DND-41 (cell line): ENCODE results near the gene VPS18.

Source experiments
- ATAC-seq: fragments of 200-7000 bp; cut with Tn5 transposase; 3 replicates; pipeline ENCODE4 v1.9.1; 2021; ENCODE audit warnings: low read depth; ENCODE audit not compliant: insufficient read depth
- DNase-seq: peaks from one replicate; pipeline ENCODE4 v3.0.0-alpha.2; 2020
- H2AFZ ChIP-seq: 2 replicates; pipeline ENCODE4 v1.6.0; 2012; ENCODE audit warnings: low read depth, low read length
- H3K27ac ChIP-seq: 2 replicates; pipeline ENCODE4 v1.5.1; 2012; ENCODE audit warnings: low read length, inconsistent platforms
- H3K27me3 ChIP-seq: fragments of 200-600 bp; sonication (generic); 2 replicates; pipeline ENCODE4 v1.6.0; 2012; ENCODE audit warnings: low read length, mild to moderate bottlenecking, inconsistent platforms; ENCODE audit not compliant: insufficient read depth, poor library complexity
- H3K36me3 ChIP-seq: 2 replicates; pipeline ENCODE4 v1.5.1; 2012; ENCODE audit warnings: low read length, inconsistent platforms; ENCODE audit not compliant: insufficient read depth
- H3K4me1 ChIP-seq: 2 replicates; pipeline ENCODE4 v1.5.1; 2012; ENCODE audit warnings: mild to moderate bottlenecking, low read length; ENCODE audit not compliant: insufficient read depth
- H3K4me2 ChIP-seq: 2 replicates; pipeline ENCODE4 v1.6.0; 2012; ENCODE audit warnings: mild to moderate bottlenecking, moderate library complexity, low read length, inconsistent platforms; ENCODE audit not compliant: insufficient read depth
- H3K4me3 ChIP-seq, 2 experiments: fragments of 200-600 bp in 1 of 2; shearing (Covaris generic) in 1 of 2; 2 replicates each; pipeline ENCODE4 v1.5.1; 2012 to 2016; ENCODE audit warnings: inconsistent platforms in 2 of 2, low read length in 2 of 2, mild to moderate bottlenecking in 2 of 2, low read depth in 1 of 2, moderate library complexity in 1 of 2
- H3K79me2 ChIP-seq: 2 replicates; pipeline ENCODE4 v1.6.0; 2012; ENCODE audit warnings: low read length, inconsistent platforms; ENCODE audit not compliant: insufficient read depth
- H3K9ac ChIP-seq: 2 replicates; pipeline ENCODE4 v1.6.0; 2012; ENCODE audit warnings: low read depth, mild to moderate bottlenecking, inconsistent platforms, low read length, moderate library complexity
- H3K9me3 ChIP-seq: 2 replicates; pipeline ENCODE4 v1.5.1; 2012; ENCODE audit warnings: low read length, moderate library complexity, mild to moderate bottlenecking, inconsistent platforms; ENCODE audit not compliant: insufficient read depth, severe bottlenecking
- H4K20me1 ChIP-seq: 2 replicates; pipeline ENCODE4 v1.6.0; 2012; ENCODE audit warnings: low read length; ENCODE audit not compliant: insufficient read depth
- EZH2 ChIP-seq: IDR thresholded peaks from 3 replicates; pipeline ENCODE4 v1.6.1; 2012; ENCODE audit warnings: borderline replicate concordance, low read depth, mild to moderate bottlenecking, moderate library complexity, low read length, inconsistent platforms; ENCODE audit not compliant: severe bottlenecking
- TF ChIP-seq, protein P1 (sequence below): IDR thresholded peaks from 2 replicates; pipeline ENCODE4 v1.5.1; 2012; ENCODE audit warnings: borderline replicate concordance, low read length, moderate library complexity, mild to moderate bottlenecking; ENCODE audit not compliant: poor library complexity, severe bottlenecking; ENCODE audit errors: extremely low read depth

The VPS18 gene

DNA sequence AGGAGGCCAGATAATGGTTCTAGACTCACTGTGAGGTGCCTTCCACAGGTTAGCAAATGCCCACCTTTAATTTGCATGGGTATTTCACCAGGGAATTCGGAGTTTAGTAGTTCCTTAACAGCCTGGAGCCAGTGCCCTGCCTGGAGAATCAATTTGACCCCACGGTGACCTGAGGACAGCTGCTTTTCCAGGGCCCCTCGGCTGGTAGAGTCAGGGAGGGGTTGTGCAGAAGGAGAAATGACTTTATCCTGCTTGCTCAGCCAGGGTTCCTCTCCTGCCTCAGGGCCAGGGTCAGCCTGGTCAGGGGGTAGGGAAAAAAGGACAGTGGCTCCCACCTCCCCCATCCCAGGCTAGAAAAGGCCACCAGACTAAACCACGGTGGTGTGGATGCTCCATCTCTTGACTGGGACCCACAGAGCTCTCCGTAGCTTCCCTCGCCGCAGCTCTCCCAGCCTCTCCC is 46.8 kb downstream of the VPS18 start:
- DNase-seq (no peak), ATAC-seq (no peak)
- Histone ChIP-seq H2AFZ (peak overlapping the region; percentile 91; the same call in 1 of the 2 replicates), H3K4me1 (peaks cover 32% of the 10 kb centered on the region), H3K27me3 (no peaks in the 10 kb centered on the region), H3K27ac (no peak overlapping the region), H3K9me3 (no peaks in the 10 kb centered on the region), H3K36me3 (no peaks in the 10 kb centered on the region), H4K20me1 (peaks cover 3% of the 10 kb centered on the region), H3K4me3 (peak overlapping the region in 1 of 2 experiments; percentile 89; a peak in 2 of 4 replicates), H3K9ac (peak overlapping the region; percentile 67), H3K4me2 (peak overlapping the region; percentile 99), H3K79me2 (no peaks in the 10 kb centered on the region)
- no peak for TF ChIP-seq EZH2
- TF ChIP-seq, protein P1, sequence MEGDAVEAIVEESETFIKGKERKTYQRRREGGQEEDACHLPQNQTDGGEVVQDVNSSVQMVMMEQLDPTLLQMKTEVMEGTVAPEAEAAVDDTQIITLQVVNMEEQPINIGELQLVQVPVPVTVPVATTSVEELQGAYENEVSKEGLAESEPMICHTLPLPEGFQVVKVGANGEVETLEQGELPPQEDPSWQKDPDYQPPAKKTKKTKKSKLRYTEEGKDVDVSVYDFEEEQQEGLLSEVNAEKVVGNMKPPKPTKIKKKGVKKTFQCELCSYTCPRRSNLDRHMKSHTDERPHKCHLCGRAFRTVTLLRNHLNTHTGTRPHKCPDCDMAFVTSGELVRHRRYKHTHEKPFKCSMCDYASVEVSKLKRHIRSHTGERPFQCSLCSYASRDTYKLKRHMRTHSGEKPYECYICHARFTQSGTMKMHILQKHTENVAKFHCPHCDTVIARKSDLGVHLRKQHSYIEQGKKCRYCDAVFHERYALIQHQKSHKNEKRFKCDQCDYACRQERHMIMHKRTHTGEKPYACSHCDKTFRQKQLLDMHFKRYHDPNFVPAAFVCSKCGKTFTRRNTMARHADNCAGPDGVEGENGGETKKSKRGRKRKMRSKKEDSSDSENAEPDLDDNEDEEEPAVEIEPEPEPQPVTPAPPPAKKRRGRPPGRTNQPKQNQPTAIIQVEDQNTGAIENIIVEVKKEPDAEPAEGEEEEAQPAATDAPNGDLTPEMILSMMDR, result no peak

DNA sequence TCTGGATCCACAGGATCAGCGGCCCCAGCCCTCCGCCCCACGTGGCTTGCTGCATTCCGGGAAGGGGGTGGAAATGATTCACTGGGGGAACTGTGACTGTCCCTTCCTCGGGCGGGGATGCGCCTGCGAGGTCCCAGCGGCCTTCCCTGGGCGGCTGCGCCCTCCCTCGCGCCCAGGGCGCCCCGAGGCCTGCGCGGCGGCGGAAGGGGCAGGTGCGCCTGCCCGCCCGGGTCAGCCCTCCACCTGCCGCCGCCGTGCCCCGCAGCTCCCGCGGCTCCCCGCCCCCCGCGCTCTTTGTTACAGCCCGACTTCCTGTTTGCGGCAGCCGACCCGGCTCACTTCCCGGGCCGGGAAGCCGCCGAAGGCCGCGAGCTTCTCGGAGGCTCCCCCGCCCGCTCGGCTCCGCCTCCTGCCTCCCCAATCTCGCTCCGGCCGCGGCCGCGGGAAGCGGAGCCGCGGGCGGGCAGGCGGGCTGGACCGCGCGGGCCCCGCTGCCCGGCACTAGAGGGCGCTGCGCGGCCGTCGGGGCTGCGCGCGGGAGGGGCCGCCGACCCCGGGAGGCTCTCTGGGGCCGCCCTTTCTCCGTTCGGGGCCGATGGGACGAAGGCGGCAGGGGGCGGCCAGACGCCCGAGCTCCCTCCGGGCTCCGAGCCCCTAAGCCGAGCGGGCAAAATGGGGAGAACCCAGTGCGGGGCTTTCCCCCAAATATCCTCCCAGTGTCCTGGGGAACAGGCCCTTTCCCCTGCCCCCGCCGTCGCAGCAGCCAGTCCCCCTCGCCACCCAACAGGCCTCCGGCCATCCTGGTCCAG is 47.5 kb downstream of the VPS18 start:
- H3K9ac ChIP-seq, result peak overlapping the region; percentile 67
- peak overlapping the region; percentile 91 for H2AFZ ChIP-seq
- H3K4me1 ChIP-seq, result peaks cover 32% of the 10 kb centered on the region
- no peaks in the 10 kb centered on the region for H3K36me3 ChIP-seq
- peak overlapping the region; percentile 99 for H3K4me2 ChIP-seq
- DNase-seq, result peak; percentile 79
- H3K4me3 ChIP-seq, result peak overlapping the region; percentile 35 to 89; a peak in 3 of 4 replicates
- peak overlapping the region; percentile 47 for H3K27ac ChIP-seq
- peaks cover 3% of the 10 kb centered on the region; the same call in 1 of the 2 replicates for H4K20me1 ChIP-seq
- peak; percentile 80 for ATAC-seq
- H3K9me3 ChIP-seq, result no peaks in the 10 kb centered on the region
- TF ChIP-seq EZH2, result no peak
- TF ChIP-seq, protein P1, result peak; percentile 68
- no peaks in the 10 kb centered on the region for H3K79me2 ChIP-seq
- no peaks in the 10 kb centered on the region for H3K27me3 ChIP-seq

DNA sequence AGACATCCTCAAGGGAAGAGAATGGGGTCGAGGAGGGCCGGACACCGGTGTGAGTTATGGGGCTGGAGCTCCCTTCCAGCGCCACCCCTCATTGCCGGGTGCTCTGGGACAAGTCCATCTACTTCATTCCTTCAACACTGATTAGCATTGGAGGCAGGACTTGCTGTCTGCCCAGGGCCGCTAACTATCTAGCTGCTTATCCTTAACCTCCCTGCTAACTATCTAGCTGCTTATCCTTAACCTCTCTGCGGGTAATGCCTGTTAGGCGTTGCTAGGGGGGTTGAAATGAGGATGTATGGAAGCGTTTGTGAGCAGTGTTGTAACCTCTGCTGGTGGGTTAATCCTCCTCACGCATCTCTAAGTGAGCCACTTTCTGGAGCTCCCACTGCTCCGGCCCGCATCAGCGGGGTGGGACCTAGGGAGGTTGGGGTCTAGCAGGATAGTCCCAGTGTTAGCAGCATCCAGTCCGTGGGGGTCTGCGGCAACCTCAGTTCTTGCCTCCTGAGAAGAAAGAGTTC is 48.1 kb downstream of the VPS18 start:
- Histone ChIP-seq H3K4me1 (peaks cover 32% of the 10 kb centered on the region), H3K27me3 (no peaks in the 10 kb centered on the region), H3K9ac (peak overlapping the region; percentile 67), H3K27ac (peak overlapping the region; percentile 47), H3K79me2 (no peaks in the 10 kb centered on the region), H3K4me3 (peak overlapping the region; percentile 35 to 89; a peak in 3 of 4 replicates), H3K9me3 (no peaks in the 10 kb centered on the region), H4K20me1 (peaks cover 3% of the 10 kb centered on the region; the same call in 1 of the 2 replicates), H2AFZ (peak overlapping the region; percentile 91), H3K4me2 (peak overlapping the region; percentile 99), H3K36me3 (no peaks in the 10 kb centered on the region)
- no peak for TF ChIP-seq EZH2
- TF ChIP-seq, protein P1, result no peak
- ATAC-seq, result peak; percentile 29; the same call in 2 of the 3 replicates
- DNase-seq, result no peak
